CD14-positive monocyte (primary cell): Measurements from ENCODE around the gene CDKAL1. TPM values are rescaled to one million over a fixed set of nuclear protein-coding genes. Genes with fewer than 3 reads are reported as not detected.

Source experiments
- DNase-seq, 3 donors: peaks; one replicate each; pipeline ENCODE4 v3.0.0-alpha.2; 2011 to 2022
- H2AFZ ChIP-seq: 2 replicates; pipeline ENCODE4 v1.6.0; 2012; ENCODE audit warnings: mild to moderate bottlenecking, low read depth, low read length, inconsistent platforms; ENCODE audit not compliant: insufficient read depth, poor library complexity, severe bottlenecking
- H3K27ac ChIP-seq, 2 donors: 1 replicate in 1 of 2; 2 replicates in 1 of 2; pipeline ENCODE4 v1.5.1; 2012 to 2013; ENCODE audit warnings: low read length in 2 of 2, control low read depth in 1 of 2, inconsistent platforms in 1 of 2, low read depth in 1 of 2, mild to moderate bottlenecking in 1 of 2
- H3K27me3 ChIP-seq, 2 donors: one replicate each; pipeline versions ENCODE4 v1.6.0 to v1.6.1; 2011 to 2013; ENCODE audit warnings: low read length in 2 of 2; ENCODE audit not compliant: control insufficient read depth in 2 of 2, insufficient read depth in 2 of 2
- H3K36me3 ChIP-seq, 2 donors: replicated peaks in 1 of 2; 1 replicate in 1 of 2; 2 replicates in 1 of 2; pipeline versions ENCODE4 v1.5.1 to v1.6.1; 2012 to 2013; ENCODE audit warnings: low read length in 2 of 2, control low read depth in 1 of 2, inconsistent platforms in 1 of 2, mild to moderate bottlenecking in 1 of 2; ENCODE audit not compliant: insufficient read depth in 2 of 2, control insufficient read depth in 1 of 2
- H3K4me1 ChIP-seq, 2 donors: 1 replicate in 1 of 2; 2 replicates in 1 of 2; pipeline versions ENCODE4 v1.5.1 to v1.6.1; 2012 to 2013; ENCODE audit warnings: low read length in 2 of 2, control low read depth in 1 of 2, inconsistent platforms in 1 of 2, mild to moderate bottlenecking in 1 of 2, moderate library complexity in 1 of 2; ENCODE audit not compliant: insufficient read depth in 2 of 2, control insufficient read depth in 1 of 2
- H3K4me2 ChIP-seq: replicated peaks from 2 replicates; pipeline ENCODE3; 2012; ENCODE audit warnings: low read length, moderate library complexity, mild to moderate bottlenecking; ENCODE audit not compliant: poor library complexity, severe bottlenecking; ENCODE audit errors: extremely low read depth
- H3K4me3 ChIP-seq, 3 experiments: fragments of 200-600 bp in 1 of 3; sonication (generic) in 1 of 3; replicated peaks in 1 of 3; 1 replicate in 2 of 3; 2 replicates in 1 of 3; pipeline ENCODE4 v1.5.1; 2011 to 2013; ENCODE audit warnings: low read length in 3 of 3, mild to moderate bottlenecking in 3 of 3, control low read depth in 2 of 3, low read depth in 2 of 3, inconsistent platforms in 1 of 3, moderate library complexity in 1 of 3
- H3K79me2 ChIP-seq: 2 replicates; pipeline ENCODE4 v1.6.0; 2012; ENCODE audit warnings: mild to moderate bottlenecking, control low read depth, inconsistent platforms, low read length, moderate library complexity; ENCODE audit not compliant: insufficient read depth
- H3K9ac ChIP-seq: 2 replicates; pipeline ENCODE4 v1.6.0; 2017; ENCODE audit warnings: low read length, mild to moderate bottlenecking; ENCODE audit not compliant: insufficient read depth, poor library complexity, severe bottlenecking
- H3K9me3 ChIP-seq, 2 donors: replicated peaks in 1 of 2; 1 replicate in 1 of 2; 2 replicates in 1 of 2; pipeline versions ENCODE4 v1.5.1 to v1.6.1; 2012 to 2013; ENCODE audit warnings: low read length in 2 of 2, control low read depth in 1 of 2; ENCODE audit not compliant: control insufficient read depth in 1 of 2, insufficient read depth in 1 of 2
- H4K20me1 ChIP-seq: 2 replicates; pipeline ENCODE4 v1.6.0; 2012; ENCODE audit warnings: mild to moderate bottlenecking, low read length, control low read depth, moderate library complexity; ENCODE audit not compliant: insufficient read depth
- H3K27ac Mint-ChIP-seq, 7 donors: one replicate each; pipeline ENCODE4 v1.8.0; 2020; ENCODE audit warnings: mild to moderate bottlenecking in 7 of 7, mixed read lengths in 7 of 7, moderate library complexity in 6 of 7, inconsistent platforms in 2 of 7
- H3K27me3 Mint-ChIP-seq, 3 donors: one replicate each; pipeline ENCODE4 v1.8.0; 2021 to 2022; ENCODE audit warnings: low read depth in 3 of 3, mild to moderate bottlenecking in 3 of 3, mixed read lengths in 3 of 3, moderate library complexity in 3 of 3, inconsistent platforms in 1 of 3
- H3K36me3 Mint-ChIP-seq, 2 donors: one replicate each; pipeline ENCODE4 v1.8.0; 2020; ENCODE audit warnings: mixed read lengths in 2 of 2, inconsistent platforms in 1 of 2, mild to moderate bottlenecking in 1 of 2
- H3K4me1 Mint-ChIP-seq: one replicate; pipeline ENCODE4 v1.8.0; 2020; ENCODE audit warnings: mild to moderate bottlenecking, mixed read lengths
- H3K4me3 Mint-ChIP-seq, 2 donors: one replicate each; pipeline ENCODE4 v1.8.0; 2020; ENCODE audit warnings: mild to moderate bottlenecking in 2 of 2, mixed read lengths in 2 of 2, moderate library complexity in 1 of 2
- H3K9me3 Mint-ChIP-seq, 7 donors: one replicate each; pipeline ENCODE4 v1.8.0; 2020 to 2022; ENCODE audit warnings: mixed read lengths in 7 of 7, mild to moderate bottlenecking in 6 of 7, moderate library complexity in 6 of 7, inconsistent platforms in 2 of 7
- WGBS: methylation state at CpG from one replicate; pipeline ENCODE4 v1.1.5; 2013; ENCODE audit warnings: missing lambda C conversion rate; ENCODE audit not compliant: insufficient coverage; 5-methylcytosine and 5-hydroxymethylcytosine counted together
- intact Hi-C, 2 donors: fragments of 100-400 bp; cut with micrococcal nuclease; formaldehyde crosslinking; loops; one replicate each; pipeline versions ENCODE4 v1.15.0 to v1.15.1; 2023
- polyA plus RNA-seq, 3 donors: library from polyadenylated mRNA; depleted of rRNA in 1 of 3; unstranded in 2 of 3; stranded (reverse) in 1 of 3; fragments of 300-500 nt in 2 of 3; fragments of >200 nt in 1 of 3; fragmentation: Illumina TruSeq in 2 of 3; gene quantifications; 1 replicate in 2 of 3; 2 replicates in 1 of 3; pipeline ENCODE4 v1.2.3, GENCODE V29; 2012 to 2021
- TF ChIP-seq, protein P1 (sequence below): fragments of 200-600 bp; IDR thresholded peaks from one replicate; pipeline ENCODE4 v1.8.0; 2022; ENCODE audit warnings: antibody characterized with exemption, mild to moderate bottlenecking

Gene CDKAL1
- polyA plus RNA-seq, 3 donors = 3.2 to 12.4 (median 8.3) TPM

DNA sequence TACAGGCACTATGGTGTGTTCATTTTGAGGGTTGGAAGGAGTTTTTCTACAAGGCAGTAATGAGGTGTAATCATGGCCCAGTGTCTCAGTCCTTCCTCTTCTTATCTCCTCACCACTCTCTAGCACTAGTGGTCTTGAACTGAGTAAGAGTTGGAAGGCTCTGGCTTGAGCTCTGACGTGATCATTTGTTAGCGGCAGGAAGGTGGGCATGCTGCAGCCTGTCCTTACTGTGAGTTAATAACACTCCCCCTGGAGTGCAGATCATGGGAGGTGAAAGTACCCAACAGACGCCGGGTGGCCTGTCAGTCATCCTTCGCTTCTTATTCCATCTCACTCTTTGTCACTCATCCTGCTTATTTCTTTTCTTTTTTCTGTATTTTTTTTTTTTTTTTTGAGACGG is 356.9 kb downstream of the CDKAL1 start:
- no peak for DNase-seq
- H3K4me1 ChIP-seq = no peaks in the 10 kb centered on the region
- H3K4me3 Mint-ChIP-seq = no peak overlapping the region
- peaks cover 0 to 2% of the 10 kb centered on the region in 2 donors for H3K36me3 Mint-ChIP-seq
- H4K20me1 ChIP-seq = no peaks in the 10 kb centered on the region
- peaks cover 0 to 5% of the 10 kb centered on the region in 2 donors for H3K9me3 ChIP-seq
- no peaks in the 10 kb centered on the region for H3K36me3 ChIP-seq
- H3K27me3 ChIP-seq = no peaks in the 10 kb centered on the region
- no peaks in the 10 kb centered on the region for H3K4me1 Mint-ChIP-seq
- TF ChIP-seq, protein P1, sequence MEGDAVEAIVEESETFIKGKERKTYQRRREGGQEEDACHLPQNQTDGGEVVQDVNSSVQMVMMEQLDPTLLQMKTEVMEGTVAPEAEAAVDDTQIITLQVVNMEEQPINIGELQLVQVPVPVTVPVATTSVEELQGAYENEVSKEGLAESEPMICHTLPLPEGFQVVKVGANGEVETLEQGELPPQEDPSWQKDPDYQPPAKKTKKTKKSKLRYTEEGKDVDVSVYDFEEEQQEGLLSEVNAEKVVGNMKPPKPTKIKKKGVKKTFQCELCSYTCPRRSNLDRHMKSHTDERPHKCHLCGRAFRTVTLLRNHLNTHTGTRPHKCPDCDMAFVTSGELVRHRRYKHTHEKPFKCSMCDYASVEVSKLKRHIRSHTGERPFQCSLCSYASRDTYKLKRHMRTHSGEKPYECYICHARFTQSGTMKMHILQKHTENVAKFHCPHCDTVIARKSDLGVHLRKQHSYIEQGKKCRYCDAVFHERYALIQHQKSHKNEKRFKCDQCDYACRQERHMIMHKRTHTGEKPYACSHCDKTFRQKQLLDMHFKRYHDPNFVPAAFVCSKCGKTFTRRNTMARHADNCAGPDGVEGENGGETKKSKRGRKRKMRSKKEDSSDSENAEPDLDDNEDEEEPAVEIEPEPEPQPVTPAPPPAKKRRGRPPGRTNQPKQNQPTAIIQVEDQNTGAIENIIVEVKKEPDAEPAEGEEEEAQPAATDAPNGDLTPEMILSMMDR = no peak
- H3K9me3 Mint-ChIP-seq = peaks cover 2 to 10% (median 8%) of the 10 kb centered on the region in 7 donors
- H2AFZ ChIP-seq = no peak overlapping the region
- H3K4me3 ChIP-seq = no peak overlapping the region
- no peak overlapping the region for H3K4me2 ChIP-seq
- WGBS = 100% methylated on average over 3 of the region's 6 CpGs
- no peaks in the 10 kb centered on the region for H3K79me2 ChIP-seq
- H3K27ac ChIP-seq = no peak overlapping the region
- no peaks in the 10 kb centered on the region for H3K27me3 Mint-ChIP-seq
- H3K9ac ChIP-seq = no peak overlapping the region
- no peak overlapping the region for H3K27ac Mint-ChIP-seq
- intact Hi-C loops = no loop called here

DNA sequence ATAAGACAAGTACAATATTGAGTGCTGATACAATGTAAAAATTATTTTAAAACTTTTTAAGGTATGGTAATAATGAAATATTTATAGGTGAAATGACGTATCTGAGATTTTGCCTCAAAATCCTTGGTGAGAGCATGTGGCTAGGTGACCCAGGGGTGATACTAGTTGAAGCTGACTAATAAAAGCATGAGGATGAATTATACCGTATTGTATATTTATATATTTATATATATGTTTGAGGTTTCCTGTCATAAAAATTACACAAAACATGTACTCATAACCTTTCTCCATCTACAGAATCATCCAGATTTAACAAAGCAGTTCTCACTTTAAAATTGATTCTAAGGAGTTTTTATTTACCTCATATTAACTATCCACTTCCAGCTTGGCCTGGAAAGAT is 358.1 kb downstream of the CDKAL1 start:
- intact Hi-C loops = no loop called here
- no peak overlapping the region for H3K4me3 Mint-ChIP-seq
- Histone ChIP-seq H2AFZ (no peak overlapping the region), H3K4me2 (no peak overlapping the region), H3K4me3 (no peak overlapping the region), H3K27me3 (no peaks in the 10 kb centered on the region), H3K36me3 (no peaks in the 10 kb centered on the region), H3K79me2 (no peaks in the 10 kb centered on the region), H4K20me1 (no peaks in the 10 kb centered on the region), H3K4me1 (no peaks in the 10 kb centered on the region), H3K27ac (no peak overlapping the region), H3K9ac (no peak overlapping the region), H3K9me3 (peaks cover 0 to 5% of the 10 kb centered on the region in 2 donors)
- TF ChIP-seq, protein P1 = no peak
- WGBS = no CpG with 5 or more reads among the region's 2 CpGs
- H3K9me3 Mint-ChIP-seq = peaks cover 3 to 13% (median 7%) of the 10 kb centered on the region in 7 donors
- H3K27ac Mint-ChIP-seq = no peak overlapping the region
- H3K4me1 Mint-ChIP-seq = no peaks in the 10 kb centered on the region
- H3K36me3 Mint-ChIP-seq = peaks cover 0 to 6% of the 10 kb centered on the region in 2 donors
- H3K27me3 Mint-ChIP-seq = no peaks in the 10 kb centered on the region
- DNase-seq = no peak
